GM13977 (cell line): ENCODE data around the gene HEATR5A.

ENCODE experiments used
- DNase-seq: peaks from one replicate; pipeline ENCODE4 v3.0.0; 2012; ENCODE audit warnings: low spot score
- in situ Hi-C: fragments of 300-500 bp; cut with MboI; formaldehyde crosslinking; loops from one replicate; pipeline ENCODE4 v1.12.0; 2022; ENCODE audit warnings: low sequenced_read_pairs, low pct_unique_long_range_greater_than_20kb, mixed read lengths, inconsistent platforms; ENCODE audit not compliant: unreplicated experiment
- TF ChIP-seq, protein P1 (sequence below): IDR thresholded peaks from 2 replicates; pipeline ENCODE4 v1.5.1; 2012; ENCODE audit warnings: mild to moderate bottlenecking, control low read depth; ENCODE audit not compliant: insufficient read depth; ENCODE audit errors: extremely low read depth, missing control alignments

The HEATR5A gene

GRCh38 chr14:31391473-31391872 lies 28.9 kb downstream of the HEATR5A start:
- in situ Hi-C loops: no loop called here
- no peak for DNase-seq
- TF ChIP-seq, protein P1, sequence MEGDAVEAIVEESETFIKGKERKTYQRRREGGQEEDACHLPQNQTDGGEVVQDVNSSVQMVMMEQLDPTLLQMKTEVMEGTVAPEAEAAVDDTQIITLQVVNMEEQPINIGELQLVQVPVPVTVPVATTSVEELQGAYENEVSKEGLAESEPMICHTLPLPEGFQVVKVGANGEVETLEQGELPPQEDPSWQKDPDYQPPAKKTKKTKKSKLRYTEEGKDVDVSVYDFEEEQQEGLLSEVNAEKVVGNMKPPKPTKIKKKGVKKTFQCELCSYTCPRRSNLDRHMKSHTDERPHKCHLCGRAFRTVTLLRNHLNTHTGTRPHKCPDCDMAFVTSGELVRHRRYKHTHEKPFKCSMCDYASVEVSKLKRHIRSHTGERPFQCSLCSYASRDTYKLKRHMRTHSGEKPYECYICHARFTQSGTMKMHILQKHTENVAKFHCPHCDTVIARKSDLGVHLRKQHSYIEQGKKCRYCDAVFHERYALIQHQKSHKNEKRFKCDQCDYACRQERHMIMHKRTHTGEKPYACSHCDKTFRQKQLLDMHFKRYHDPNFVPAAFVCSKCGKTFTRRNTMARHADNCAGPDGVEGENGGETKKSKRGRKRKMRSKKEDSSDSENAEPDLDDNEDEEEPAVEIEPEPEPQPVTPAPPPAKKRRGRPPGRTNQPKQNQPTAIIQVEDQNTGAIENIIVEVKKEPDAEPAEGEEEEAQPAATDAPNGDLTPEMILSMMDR: no peak

DNA sequence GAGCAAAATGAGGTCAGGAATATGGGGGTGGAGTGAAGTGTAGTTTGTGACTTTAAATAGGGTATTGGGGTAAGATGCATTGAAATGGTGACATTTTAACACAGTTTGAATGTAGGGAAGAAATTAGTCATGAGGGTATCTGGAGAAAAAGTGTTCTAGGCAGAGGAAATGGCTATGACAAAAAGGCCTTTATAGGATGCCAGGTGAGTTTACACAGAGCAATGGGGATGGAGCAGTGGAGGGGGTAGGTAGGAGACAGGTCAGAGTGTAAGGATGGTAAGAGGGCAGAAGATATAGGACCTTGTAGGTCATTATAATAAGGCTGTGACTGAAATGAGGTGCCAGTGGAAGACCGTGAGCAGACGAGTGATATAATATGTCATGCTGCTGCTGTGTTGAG lies 30.4 kb downstream of the HEATR5A start:
- in situ Hi-C loops: no loop called here
- no peak for DNase-seq
- TF ChIP-seq, protein P1: no peak

DNA sequence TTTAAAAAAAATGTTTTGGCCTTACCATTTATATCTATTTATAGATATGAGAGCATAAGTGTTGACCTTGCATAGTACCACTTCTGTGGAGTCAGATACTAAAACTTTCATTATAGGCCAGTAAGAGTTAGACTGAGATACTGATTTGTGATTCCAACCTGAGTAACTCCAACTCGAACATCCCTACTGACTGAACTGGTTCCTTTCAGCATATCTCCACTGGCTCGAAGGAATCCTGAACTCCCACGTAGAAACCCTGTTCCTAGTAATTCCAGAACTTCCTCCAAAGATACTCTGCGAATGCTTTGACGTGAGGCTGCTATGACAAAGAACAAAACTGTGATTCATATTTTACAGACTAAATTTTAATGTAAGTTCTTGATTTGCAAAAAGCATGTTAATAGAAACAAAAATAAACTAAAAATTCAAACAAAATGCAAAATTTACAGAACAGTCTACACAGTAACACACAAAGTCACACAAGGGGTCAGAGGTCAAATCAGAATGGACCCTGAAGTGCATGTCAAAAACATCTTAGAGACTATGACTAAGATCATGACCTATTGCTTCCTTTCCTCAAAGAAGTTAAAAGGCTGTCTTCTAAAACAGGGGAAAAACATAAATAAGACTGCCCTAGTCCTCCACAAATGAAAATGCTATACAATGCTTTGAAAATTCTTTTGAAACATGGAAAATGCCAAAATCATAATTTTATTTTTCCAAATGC lies 31.5 kb downstream of the HEATR5A start:
- in situ Hi-C loops: no loop called here
- TF ChIP-seq, protein P1: no peak
- DNase-seq: no peak

DNA sequence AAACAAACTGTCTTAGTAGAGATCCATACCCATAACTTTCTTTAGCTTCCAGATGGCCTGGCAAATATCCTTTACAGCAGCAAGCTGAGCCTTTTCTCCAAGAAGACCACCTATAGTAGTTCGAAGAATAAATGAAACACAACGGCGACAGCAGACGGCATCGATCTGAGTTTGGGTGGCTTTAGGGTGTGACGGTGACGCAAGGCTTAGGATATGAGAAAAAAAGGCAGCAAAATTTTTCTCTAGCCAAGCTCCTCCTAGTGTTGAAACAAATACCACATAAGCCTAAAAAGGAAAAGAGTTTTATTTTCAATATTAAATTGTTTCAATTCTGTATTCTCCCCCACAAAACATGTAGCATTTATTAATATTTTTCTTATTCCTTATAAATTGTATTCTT lies 33.3 kb downstream of the HEATR5A start:
- no peak for DNase-seq
- TF ChIP-seq, protein P1: no peak
- in situ Hi-C loops: no loop called here

DNA sequence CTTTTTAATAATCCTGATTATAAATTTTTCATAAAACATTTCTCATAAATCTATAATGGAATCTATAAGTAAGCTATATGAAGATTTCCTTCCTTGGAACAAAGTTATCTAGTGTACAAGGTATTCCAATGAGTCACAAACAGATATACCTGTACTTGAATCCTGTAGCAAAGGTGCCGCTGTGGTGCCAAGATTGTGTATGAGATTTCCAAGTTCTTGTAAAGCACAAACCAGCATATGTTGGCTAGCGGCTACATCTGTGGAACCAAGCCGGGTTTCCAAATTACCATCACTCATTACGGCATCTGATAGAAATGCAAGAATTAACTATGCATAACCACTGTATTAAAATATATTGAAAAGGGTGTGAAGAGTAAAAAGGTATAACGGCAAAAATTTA lies 34.1 kb downstream of the HEATR5A start:
- TF ChIP-seq, protein P1: no peak
- in situ Hi-C loops: no loop called here

DNA sequence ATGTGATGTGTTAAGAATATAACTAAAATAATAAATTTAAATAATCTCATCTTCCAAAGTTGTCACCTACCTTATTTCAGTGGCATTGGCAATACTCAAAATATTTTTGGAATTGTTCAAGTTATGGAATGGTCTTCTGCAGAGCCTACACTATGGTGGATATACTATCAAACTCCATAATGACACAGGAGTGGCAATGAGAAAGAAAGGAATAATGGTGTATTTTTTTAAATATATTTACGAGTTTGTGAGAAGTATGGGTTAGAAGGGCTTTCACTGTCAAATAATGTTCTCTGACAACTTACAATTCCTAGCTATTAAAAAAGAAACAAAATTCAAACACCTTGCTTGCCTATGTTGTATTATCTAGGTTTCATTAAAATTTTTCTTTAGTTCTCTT lies 38.1 kb downstream of the HEATR5A start:
- no peak for DNase-seq
- in situ Hi-C loops: no loop called here
- TF ChIP-seq, protein P1: no peak

More for the DNA sequence above, 34.1 kb downstream of the HEATR5A start:
- DNase-seq: no peak
